Measurements from ENCODE around the gene LRMDA. TPM values are rescaled to one million over a fixed set of nuclear protein-coding genes. Genes with fewer than 3 reads are reported as not detected.

LRMDA gene
- total RNA-seq, 4 donors from 2014 or later, result 0.88 to 14.1 (median 5.1) TPM; not detected in 1

- no peak for DNase-seq
Observed at GRCh38 chr10:76230921-76231285, 799.5 kb downstream of the LRMDA start.

GRCh38 chr10:76231286-76231934, 800.0 kb downstream of the LRMDA start:
- Histone ChIP-seq H3K36me3 (no peaks in the 10 kb centered on the region), H3K4me3 (no peak overlapping the region), H3K4me1 (no peaks in the 10 kb centered on the region), H3K27me3 (no peaks in the 10 kb centered on the region), H3K9me3 (no peaks in the 10 kb centered on the region), H3K27ac (no peak overlapping the region)
- DNase-seq, result no peak
- WGBS, 2 donors, result 30 to 36% methylated on average over 2 of the region's 2 CpGs
- TF ChIP-seq POLR2A (IDR thresholded peaks at IDR 0.05) (no peak), CTCF (IDR thresholded peaks at IDR 0.05) (no peak)
- intact Hi-C loops (cut with DNase I), result no loop called here

More at GRCh38 chr10:76230921-76231285, 799.5 kb downstream of the LRMDA start:
- no peaks in the 10 kb centered on the region for H3K4me1 ChIP-seq
- no peak for TF ChIP-seq POLR2A (IDR thresholded peaks at IDR 0.05)
- TF ChIP-seq CTCF (IDR thresholded peaks at IDR 0.05), result no peak
- no peaks in the 10 kb centered on the region for H3K9me3 ChIP-seq
- intact Hi-C loops (cut with DNase I), result no loop called here
- WGBS, 2 donors, result 24 to 56% methylated on average over 1 of the region's 1 CpG
- no peaks in the 10 kb centered on the region for H3K27me3 ChIP-seq
- no peak overlapping the region for H3K27ac ChIP-seq
- no peaks in the 10 kb centered on the region for H3K36me3 ChIP-seq
- no peak overlapping the region for H3K4me3 ChIP-seq

- no peak overlapping the region for H3K27ac ChIP-seq
Observed at GRCh38 chr10:76234499-76235226, 803.2 kb downstream of the LRMDA start.

GRCh38 chr10:76236356-76236755, 804.9 kb downstream of the LRMDA start:
- no peaks in the 10 kb centered on the region for H3K9me3 ChIP-seq
- no peak overlapping the region for H3K27ac ChIP-seq
- H3K4me3 ChIP-seq, result no peak overlapping the region
- no peak for DNase-seq
- H3K36me3 ChIP-seq, result no peaks in the 10 kb centered on the region
- 56 to 59% methylated on average over 2 of the region's 2 CpGs for WGBS, 2 donors
- no peaks in the 10 kb centered on the region for H3K4me1 ChIP-seq
- no peak for TF ChIP-seq CTCF (IDR thresholded peaks at IDR 0.05)
- no peak for TF ChIP-seq POLR2A (IDR thresholded peaks at IDR 0.05)
- no peaks in the 10 kb centered on the region for H3K27me3 ChIP-seq
- intact Hi-C loops (cut with DNase I), result no loop called here

More at GRCh38 chr10:76234499-76235226, 803.2 kb downstream of the LRMDA start:
- H3K4me3 ChIP-seq, result no peak overlapping the region
- no peaks in the 10 kb centered on the region for H3K4me1 ChIP-seq
- no peaks in the 10 kb centered on the region for H3K36me3 ChIP-seq
- 85 to 86% methylated on average over 4 of the region's 4 CpGs for WGBS, 2 donors
- intact Hi-C loops (cut with DNase I), result no loop called here
- H3K9me3 ChIP-seq, result no peaks in the 10 kb centered on the region
- no peak for DNase-seq
- TF ChIP-seq POLR2A (IDR thresholded peaks at IDR 0.05), result no peak
- no peak for TF ChIP-seq CTCF (IDR thresholded peaks at IDR 0.05)
- H3K27me3 ChIP-seq, result no peaks in the 10 kb centered on the region

- WGBS, 2 donors, result 39 to 51% methylated on average over 8 of the region's 8 CpGs
- Histone ChIP-seq H3K4me3 (no peak overlapping the region), H3K4me1 (peaks cover 0 to 16% (median 0%) of the 10 kb centered on the region in 3 donors), H3K9me3 (no peaks in the 10 kb centered on the region), H3K27me3 (no peaks in the 10 kb centered on the region), H3K36me3 (no peaks in the 10 kb centered on the region), H3K27ac (peak overlapping the region in 3 of 4 donors; percentile 6 to 49 (median 16))
- intact Hi-C loops (cut with DNase I), result no loop called here
- TF ChIP-seq POLR2A (IDR thresholded peaks at IDR 0.05) (no peak), CTCF (IDR thresholded peaks at IDR 0.05) (no peak)
- no peak for DNase-seq
Observed at GRCh38 chr10:76242956-76243355, 811.5 kb downstream of the LRMDA start.
